GM12878 (cell line): ENCODE results near the gene IQCC. TPM values are rescaled to one million over a fixed set of nuclear protein-coding genes. Genes with fewer than 3 reads are reported as not detected.

Experiments
- ATAC-seq: fragments of 200-7000 bp; cut with Tn5 transposase; 3 replicates; pipeline ENCODE4 v1.9.1; 2020; ENCODE audit warnings: mild to moderate bottlenecking, moderate library complexity
- BruUV-seq: library from RNA; stranded (reverse); fragments of 400-500 nt; replicated peaks from 2 replicates; lab custom pipeline; 2021; lab: Mats Ljungman, UMichigan
- CTCF ChIA-PET: fragments of 300-600 bp; sonication (Branson Sonifier 250); formaldehyde crosslinking; extraction: SDS; loops from one replicate; lab custom pipeline; 2021; ENCODE audit warnings: inconsistent platforms; lab: Yijun Ruan, JAX
- POLR2A ChIA-PET: fragments of 350-600 bp; formaldehyde crosslinking; extraction: SDS; loops from one replicate; lab custom pipeline; 2021; ENCODE audit warnings: inconsistent platforms; lab: Charles Lee
- RAD21 ChIA-PET: fragments of 300-600 bp; sonication (Branson Sonifier 250); formaldehyde crosslinking; loops from one replicate; lab custom pipeline; 2023; ENCODE audit warnings: antibody characterized with exemption; ENCODE audit not compliant: unreplicated experiment; lab: Charles Lee
- SMC1A ChIA-PET: fragments of 300-600 bp; sonication (Branson Sonifier 250); formaldehyde crosslinking; loops from one replicate; lab custom pipeline; 2023; ENCODE audit not compliant: unreplicated experiment, uncharacterized antibody; lab: Charles Lee
- DNase-seq: peaks from one replicate; pipeline ENCODE4 v3.0.0-alpha.2; 2011; ENCODE audit warnings: low read depth, low spot score
- FAIRE-seq: peaks from 3 replicates; lab custom pipeline; 2011; peaks lifted over from hg19 to GRCh38; lab: Jason Lieb, UNC
- H2AFZ ChIP-seq: 2 replicates; pipeline ENCODE4 v1.6.0; 2011; ENCODE audit warnings: low read depth, low read length, control low read depth; ENCODE audit not compliant: control insufficient read depth
- H3K27ac ChIP-seq: 2 replicates; pipeline ENCODE4 v1.5.1; 2011; ENCODE audit warnings: control low read depth; ENCODE audit not compliant: control insufficient read depth, insufficient read depth
- H3K27me3 ChIP-seq, 2 experiments: replicated peaks in 1 of 2; 2 replicates each; pipeline versions ENCODE4 v1.6.0 to v1.6.1; 2011; ENCODE audit warnings: low read length in 1 of 2; ENCODE audit not compliant: control insufficient read depth in 2 of 2, insufficient read depth in 2 of 2
- H3K36me3 ChIP-seq, 2 experiments: 2 replicates each; pipeline ENCODE4 v1.5.1; 2011; ENCODE audit warnings: low read length in 1 of 2; ENCODE audit not compliant: control insufficient read depth in 2 of 2, insufficient read depth in 2 of 2
- H3K4me1 ChIP-seq: 2 replicates; pipeline ENCODE4 v1.6.1; 2011; ENCODE audit warnings: mild to moderate bottlenecking, low read length, moderate library complexity, mixed read lengths; ENCODE audit not compliant: control insufficient read depth, insufficient read depth
- H3K4me2 ChIP-seq: 2 replicates; pipeline ENCODE4 v1.6.0; 2011; ENCODE audit warnings: control low read depth; ENCODE audit not compliant: control insufficient read depth, insufficient read depth
- H3K4me3 ChIP-seq: fragments of 200-600 bp; sonication (generic); 2 replicates; pipeline ENCODE4 v1.5.1; 2016
- H3K79me2 ChIP-seq: 2 replicates; pipeline ENCODE4 v1.6.0; 2011; ENCODE audit warnings: low read length; ENCODE audit not compliant: control insufficient read depth, insufficient read depth
- H3K9ac ChIP-seq: 2 replicates; pipeline ENCODE4 v1.8.0; 2011; ENCODE audit warnings: low read length, control low read depth, mixed read lengths; ENCODE audit not compliant: control insufficient read depth, insufficient read depth
- H3K9me3 ChIP-seq: replicated peaks from 3 replicates; pipeline ENCODE4 v1.5.1; 2011; ENCODE audit warnings: mild to moderate bottlenecking, low read length; ENCODE audit not compliant: control insufficient read depth, insufficient read depth
- H4K20me1 ChIP-seq: 2 replicates; pipeline ENCODE4 v1.6.0; 2011; ENCODE audit not compliant: control insufficient read depth, insufficient read depth
- BACH1 ChIP-seq: fragments of 450-650 bp; IDR thresholded peaks from 2 replicates; pipeline ENCODE4 v1.6.1; 2017; ENCODE audit warnings: mild to moderate bottlenecking, borderline replicate concordance
- BHLHE40 ChIP-seq, 2 experiments: fragments of 450-650 bp in 1 of 2; IDR thresholded peaks; 2 replicates each; pipeline ENCODE4 v1.6.1; 2011 to 2017; ENCODE audit warnings: low read depth in 2 of 2, borderline replicate concordance in 1 of 2, improper control_type of control experiment in 1 of 2, low read length in 1 of 2, mild to moderate bottlenecking in 1 of 2
- FOXK2 ChIP-seq: fragments of 450-650 bp; IDR thresholded peaks from 2 replicates; pipeline ENCODE4 v1.6.1; 2017; ENCODE audit warnings: mild to moderate bottlenecking, moderate library complexity
- HCFC1 ChIP-seq: fragments of 150-350 bp; IDR thresholded peaks from 2 replicates; pipeline ENCODE4 v1.6.1; 2014; ENCODE audit warnings: low read length
- HDAC6 ChIP-seq: fragments of 200-600 bp; sonication (generic); IDR thresholded peaks from one replicate; pipeline ENCODE4 v1.8.0; 2017; ENCODE audit warnings: antibody characterized with exemption; ENCODE audit not compliant: unreplicated experiment
- HDGF ChIP-seq: fragments of 450-650 bp; IDR thresholded peaks from 2 replicates; pipeline ENCODE4 v1.6.1; 2016; ENCODE audit warnings: antibody characterized with exemption
- MEF2B ChIP-seq: fragments of 450-650 bp; IDR thresholded peaks from 2 replicates; pipeline ENCODE4 v1.6.1; 2018; ENCODE audit warnings: mild to moderate bottlenecking, moderate library complexity; ENCODE audit not compliant: partially characterized antibody, poor library complexity, severe bottlenecking
- MXI1 ChIP-seq: fragments of 150-350 bp; IDR thresholded peaks from 2 replicates; pipeline ENCODE4 v1.6.1; 2011; ENCODE audit warnings: low read depth, mild to moderate bottlenecking, inconsistent platforms, low read length, improper control_type of control experiment
- NR2F1 ChIP-seq: fragments of 450-650 bp; conservative IDR thresholded peaks from 2 replicates; pipeline ENCODE4 v1.6.1; 2017; ENCODE audit warnings: mild to moderate bottlenecking
- RAD51 ChIP-seq: fragments of 450-650 bp; IDR thresholded peaks from 2 replicates; pipeline ENCODE4 v1.6.1; 2016; ENCODE audit warnings: moderate library complexity, mild to moderate bottlenecking, inconsistent platforms
- STAT1 ChIP-seq: fragments of 450-650 bp; conservative IDR thresholded peaks from 2 replicates; pipeline ENCODE4 v1.6.1; 2014; ENCODE audit warnings: antibody characterized with exemption, mild to moderate bottlenecking
- ZNF207 ChIP-seq: fragments of 450-650 bp; IDR thresholded peaks from 2 replicates; pipeline ENCODE4 v1.6.1; 2014; ENCODE audit warnings: antibody characterized with exemption, mild to moderate bottlenecking, borderline replicate concordance
- ZNF24 ChIP-seq: fragments of 450-650 bp; IDR thresholded peaks from 2 replicates; pipeline ENCODE4 v1.6.1; 2017; ENCODE audit warnings: antibody characterized with exemption, mild to moderate bottlenecking
- ZNF384 ChIP-seq: IDR thresholded peaks from 2 replicates; pipeline ENCODE4 v1.6.1; 2012; ENCODE audit warnings: low read depth, mild to moderate bottlenecking, low read length, improper control_type of control experiment, borderline replicate concordance
- WGBS: methylation state at CpG from one replicate; pipeline ENCODE4 v1.1.6; 2016; ENCODE audit warnings: low lambda C conversion rate; ENCODE audit not compliant: insufficient replicate concordance, insufficient coverage; ENCODE audit errors: missing lambda C conversion rate; 5-methylcytosine and 5-hydroxymethylcytosine counted together
- in situ Hi-C: fragments of 300-500 bp; cut with MboI; formaldehyde crosslinking; loops from 9 replicates; pipeline ENCODE4 v1.14.3; 2018; ENCODE audit warnings: mixed read lengths
- intact Hi-C: fragments of 100-400 bp; cut with micrococcal nuclease; formaldehyde crosslinking; loops from one replicate; pipeline ENCODE4 v1.14.2; 2022; ENCODE audit not compliant: unreplicated experiment
- polyA plus RNA-seq, 11 experiments: library from polyadenylated mRNA; depleted of rRNA in 4 of 11; unstranded in 6 of 11; stranded (reverse) in 5 of 11; fragments of >200 nt; fragmentation: Nextera tagmentation in 4 of 11; fragmentation: Illumina TruSeq in 1 of 11; extraction: Ambion mirVana in 4 of 11; extraction: Trizol in 1 of 11; gene quantifications; 1 replicate in 1 of 11; 2 replicates in 10 of 11; pipeline versions ENCODE4 v1.2.1 to v1.2.3, GENCODE V29; 2011 to 2016; ENCODE audit warnings: inconsistent platforms in 2 of 11, missing spikeins in 2 of 11, low read depth in 1 of 11
- total RNA-seq, 4 experiments: library from RNA; depleted of rRNA in 3 of 4; stranded (reverse); fragments of >200 nt in 3 of 4; fragmentation: Illumina TruSeq in 1 of 4; extraction: Trizol in 1 of 4; gene quantifications; 2 replicates each; pipeline versions ENCODE4 v1.2.1 to v1.2.3, GENCODE V29; 2013 to 2021
- TF ChIP-seq, protein P1 (sequence below): IDR thresholded peaks from 2 replicates; pipeline ENCODE4 v1.6.1; 2012; ENCODE audit warnings: low read depth, low read length, improper control_type of control experiment
- TF ChIP-seq, protein P2 (sequence below): fragments of 450-650 bp; IDR thresholded peaks from 2 replicates; pipeline ENCODE4 v1.6.1; 2017; ENCODE audit warnings: borderline replicate concordance
- TF ChIP-seq, protein P3 (sequence below): fragments of 450-650 bp; IDR thresholded peaks from 2 replicates; pipeline ENCODE4 v1.6.1; 2017; ENCODE audit warnings: antibody characterized with exemption, mild to moderate bottlenecking, moderate library complexity

IQCC gene
- total and polyA plus RNA-seq, 10 of the 15 experiments (the other 5 are each of a cell fraction or from before 2014, with no cell fraction given): 2.1 to 6.8 (median 4.9) TPM

DNA sequence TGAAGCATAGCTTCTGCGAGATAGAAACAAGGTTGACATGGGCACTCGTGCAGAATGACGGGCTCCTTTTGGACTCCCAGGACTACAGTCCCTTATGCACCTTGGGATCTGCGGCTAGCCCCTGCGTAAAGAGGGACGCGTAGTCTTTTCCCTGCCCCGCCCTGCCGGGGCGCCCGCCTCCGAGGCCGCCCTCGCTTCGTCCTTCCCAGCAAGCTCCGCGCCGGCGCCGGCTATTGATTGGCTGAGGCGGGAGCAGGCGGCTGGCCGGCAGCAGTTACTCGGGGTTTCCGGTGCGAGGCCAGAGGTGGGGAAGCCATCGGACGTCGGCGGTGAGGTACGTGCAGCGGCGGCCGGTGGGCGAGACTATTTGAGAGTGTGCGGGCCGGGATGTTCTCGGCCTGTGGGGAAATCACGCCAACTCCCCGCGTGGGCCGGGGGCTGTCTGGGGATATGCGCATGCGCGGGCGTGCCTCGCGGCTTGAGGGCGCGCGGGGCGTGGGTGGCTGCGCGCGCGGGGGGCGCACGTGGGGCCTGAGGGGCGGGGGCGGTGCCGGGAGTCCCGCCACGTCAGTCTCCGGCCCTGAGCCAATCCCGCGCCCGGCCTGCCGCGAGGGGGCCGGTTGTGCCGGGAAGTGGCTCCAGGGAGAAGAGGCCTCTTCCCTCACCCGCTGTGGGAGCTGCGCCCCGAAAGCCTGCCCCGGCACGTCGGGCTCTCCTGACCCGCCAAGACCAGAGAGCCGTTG lies 25.9 kb upstream of the IQCC start, which contains the start of gene TXLNA:
TXLNA (plus strand) TSS at position 233 of the 743 bp plus-strand sequence. CDS start 671 bp downstream, outside the sequence.
- Histone ChIP-seq H3K36me3 (peaks cover 4 to 12% of the 10 kb centered on the region in 2 experiments), H3K9me3 (no peaks in the 10 kb centered on the region), H3K79me2 (peaks cover 41% of the 10 kb centered on the region), H3K27ac (peak within 1 kb of the TSS; percentile 85), H4K20me1 (no peaks in the 10 kb centered on the region), H3K27me3 (no peaks in the 10 kb centered on the region), H3K4me2 (peak within 1 kb of the TSS; percentile 100), H2AFZ (peak within 1 kb of the TSS; percentile 83), H3K4me3 (peak within 1 kb of the TSS; percentile 89), H3K9ac (peak within 1 kb of the TSS; percentile 90), H3K4me1 (peaks cover 17% of the 10 kb centered on the region)
- under 1% methylated on average over 57 of the region's 79 CpGs for WGBS
- intact Hi-C loops: loop anchor here (2.0 kb wide), 1 partner anchor 21 kb away; the partner anchor contains the start of gene CCDC28B
- in situ Hi-C loops: no loop called here
- DNase-seq (peak; percentile 60), FAIRE-seq (peak; percentile 95), ATAC-seq (peak; percentile 93)
- ChIA-PET CTCF (interaction anchor here (0.9 to 4.2 kb wide), 6 partner anchors 21 to 137 kb away, joined by 3 to 16 read pairs (median 5); partner anchors contain the start of gene CCDC28B), RAD21 (interaction anchor here (1.1 to 3.9 kb wide), 10 partner anchors 18 to 215 kb away, joined by 3 to 22 read pairs (median 8); partner anchors contain the start of genes BSDC1, CCDC28B, KPNA6 and TMEM39B), POLR2A (interaction anchor here (0.5 to 3.5 kb wide), 12 partner anchors 9 to 1047 kb away, joined by 3 to 25 read pairs (median 4); partner anchors contain the start of genes BSDC1, CCDC28B, KPNA6 and TMEM39B), SMC1A (interaction anchor here (1.2 to 4.0 kb wide), 10 partner anchors 11 to 136 kb away, joined by 3 to 26 read pairs (median 4); partner anchors contain the start of genes CCDC28B and KPNA6)
- no TSS peak for BruUV-seq
- peak; percentile 44 for TF ChIP-seq MEF2B
- TF ChIP-seq FOXK2: no peak
- TF ChIP-seq BHLHE40 (IDR thresholded peaks at IDR 0.05; ENCODE audit: borderline replicate concordance in 1 of 2, low read depth in 2 of 2, low read length in 1 of 2): peak; percentile 89 to 96; a peak in 3 of 4 replicates
- TF ChIP-seq, protein P1, sequence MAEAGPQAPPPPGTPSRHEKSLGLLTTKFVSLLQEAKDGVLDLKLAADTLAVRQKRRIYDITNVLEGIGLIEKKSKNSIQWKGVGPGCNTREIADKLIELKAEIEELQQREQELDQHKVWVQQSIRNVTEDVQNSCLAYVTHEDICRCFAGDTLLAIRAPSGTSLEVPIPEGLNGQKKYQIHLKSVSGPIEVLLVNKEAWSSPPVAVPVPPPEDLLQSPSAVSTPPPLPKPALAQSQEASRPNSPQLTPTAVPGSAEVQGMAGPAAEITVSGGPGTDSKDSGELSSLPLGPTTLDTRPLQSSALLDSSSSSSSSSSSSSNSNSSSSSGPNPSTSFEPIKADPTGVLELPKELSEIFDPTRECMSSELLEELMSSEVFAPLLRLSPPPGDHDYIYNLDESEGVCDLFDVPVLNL: 0 out of 2 replicates have a peak, but pooled peaks have one; percentile 7
- TF ChIP-seq ZNF384: 0 out of 2 replicates have a peak, but pooled peaks have one; percentile 12
- TF ChIP-seq, protein P2, sequence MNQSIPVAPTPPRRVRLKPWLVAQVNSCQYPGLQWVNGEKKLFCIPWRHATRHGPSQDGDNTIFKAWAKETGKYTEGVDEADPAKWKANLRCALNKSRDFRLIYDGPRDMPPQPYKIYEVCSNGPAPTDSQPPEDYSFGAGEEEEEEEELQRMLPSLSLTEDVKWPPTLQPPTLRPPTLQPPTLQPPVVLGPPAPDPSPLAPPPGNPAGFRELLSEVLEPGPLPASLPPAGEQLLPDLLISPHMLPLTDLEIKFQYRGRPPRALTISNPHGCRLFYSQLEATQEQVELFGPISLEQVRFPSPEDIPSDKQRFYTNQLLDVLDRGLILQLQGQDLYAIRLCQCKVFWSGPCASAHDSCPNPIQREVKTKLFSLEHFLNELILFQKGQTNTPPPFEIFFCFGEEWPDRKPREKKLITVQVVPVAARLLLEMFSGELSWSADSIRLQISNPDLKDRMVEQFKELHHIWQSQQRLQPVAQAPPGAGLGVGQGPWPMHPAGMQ: no peak
- TF ChIP-seq BACH1: peak; percentile 99
- TF ChIP-seq RAD51: no peak
- TF ChIP-seq HDGF: 0 out of 2 replicates have a peak, but pooled peaks have one; percentile 67
- TF ChIP-seq ZNF207: peak; percentile 35; the same call in 1 of the 2 replicates
- peak; percentile 38; the same call in 1 of the 2 replicates for TF ChIP-seq HCFC1
- peak; percentile 30; the same call in 1 of the 2 replicates for TF ChIP-seq ZNF24
- peak; percentile 89 for TF ChIP-seq NR2F1
- TF ChIP-seq HDAC6: no peak
- TF ChIP-seq, protein P3, sequence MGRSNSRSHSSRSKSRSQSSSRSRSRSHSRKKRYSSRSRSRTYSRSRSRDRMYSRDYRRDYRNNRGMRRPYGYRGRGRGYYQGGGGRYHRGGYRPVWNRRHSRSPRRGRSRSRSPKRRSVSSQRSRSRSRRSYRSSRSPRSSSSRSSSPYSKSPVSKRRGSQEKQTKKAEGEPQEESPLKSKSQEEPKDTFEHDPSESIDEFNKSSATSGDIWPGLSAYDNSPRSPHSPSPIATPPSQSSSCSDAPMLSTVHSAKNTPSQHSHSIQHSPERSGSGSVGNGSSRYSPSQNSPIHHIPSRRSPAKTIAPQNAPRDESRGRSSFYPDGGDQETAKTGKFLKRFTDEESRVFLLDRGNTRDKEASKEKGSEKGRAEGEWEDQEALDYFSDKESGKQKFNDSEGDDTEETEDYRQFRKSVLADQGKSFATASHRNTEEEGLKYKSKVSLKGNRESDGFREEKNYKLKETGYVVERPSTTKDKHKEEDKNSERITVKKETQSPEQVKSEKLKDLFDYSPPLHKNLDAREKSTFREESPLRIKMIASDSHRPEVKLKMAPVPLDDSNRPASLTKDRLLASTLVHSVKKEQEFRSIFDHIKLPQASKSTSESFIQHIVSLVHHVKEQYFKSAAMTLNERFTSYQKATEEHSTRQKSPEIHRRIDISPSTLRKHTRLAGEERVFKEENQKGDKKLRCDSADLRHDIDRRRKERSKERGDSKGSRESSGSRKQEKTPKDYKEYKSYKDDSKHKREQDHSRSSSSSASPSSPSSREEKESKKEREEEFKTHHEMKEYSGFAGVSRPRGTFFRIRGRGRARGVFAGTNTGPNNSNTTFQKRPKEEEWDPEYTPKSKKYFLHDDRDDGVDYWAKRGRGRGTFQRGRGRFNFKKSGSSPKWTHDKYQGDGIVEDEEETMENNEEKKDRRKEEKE: no peak
- no peak for TF ChIP-seq STAT1
- peak; percentile 90 for TF ChIP-seq MXI1
